HEK293 (cell line): ENCODE results near the gene C21orf91.

Experiments used
- CTCF ChIP-seq: fragments of 450-650 bp; formaldehyde crosslinking; IDR thresholded peaks from 2 replicates; pipeline ENCODE4 v1.5.1; 2016; ENCODE audit warnings: missing biosample characterization, missing genetic modification characterization
- ELK4 ChIP-seq: IDR thresholded peaks from 2 replicates; pipeline ENCODE4 v1.6.1; 2011; ENCODE audit warnings: mild to moderate bottlenecking, low read depth, low read length, borderline replicate concordance
- ZNF24 ChIP-seq: fragments of 450-650 bp; formaldehyde crosslinking; IDR thresholded peaks from 2 replicates; pipeline ENCODE4 v1.5.1; 2016; ENCODE audit warnings: missing biosample characterization, missing genetic modification characterization
- ZNF654 ChIP-seq: fragments of 450-650 bp; formaldehyde crosslinking; IDR thresholded peaks from 2 replicates; pipeline ENCODE4 v1.5.1; 2016; ENCODE audit warnings: low read depth, missing biosample characterization, missing genetic modification characterization

GRCh38 chr21:17786851-17787181 lies 32.3 kb downstream of the C21orf91 start:
- TF ChIP-seq ZNF24 (tag by site-specific recombination) (no peak), CTCF (no peak), ZNF654 (no peak), ELK4 (no peak)
